Activated naive CD4-positive, alpha-beta T cell treated with anti-CD3 and anti-CD28 coated beads, Interleukin-2, amount 50 U/mL, for 24 hours (primary cell): Measurements from ENCODE around the gene TBXAS1.
"Not testable (repeated sequence)": the region's sequence is repeated elsewhere in the genome, so short reads cannot be mapped to it uniquely, and the experiment has no call there.

Experiments
- H3K27ac Mint-ChIP-seq: one replicate; pipeline ENCODE4 v1.8.0; 2021; ENCODE audit warnings: mild to moderate bottlenecking, mixed read lengths
- H3K27me3 Mint-ChIP-seq: one replicate; pipeline ENCODE4 v1.8.0; 2021; ENCODE audit warnings: mixed read lengths
- H3K36me3 Mint-ChIP-seq: one replicate; pipeline ENCODE4 v1.8.0; 2021; ENCODE audit warnings: mixed read lengths
- H3K4me1 Mint-ChIP-seq: one replicate; pipeline ENCODE4 v1.8.0; 2021; ENCODE audit warnings: mixed read lengths
- H3K4me3 Mint-ChIP-seq: one replicate; pipeline ENCODE4 v1.8.0; 2021; ENCODE audit warnings: mild to moderate bottlenecking, mixed read lengths
- H3K9me3 Mint-ChIP-seq: one replicate; pipeline ENCODE4 v1.8.0; 2021; ENCODE audit warnings: mixed read lengths

The TBXAS1 gene

DNA sequence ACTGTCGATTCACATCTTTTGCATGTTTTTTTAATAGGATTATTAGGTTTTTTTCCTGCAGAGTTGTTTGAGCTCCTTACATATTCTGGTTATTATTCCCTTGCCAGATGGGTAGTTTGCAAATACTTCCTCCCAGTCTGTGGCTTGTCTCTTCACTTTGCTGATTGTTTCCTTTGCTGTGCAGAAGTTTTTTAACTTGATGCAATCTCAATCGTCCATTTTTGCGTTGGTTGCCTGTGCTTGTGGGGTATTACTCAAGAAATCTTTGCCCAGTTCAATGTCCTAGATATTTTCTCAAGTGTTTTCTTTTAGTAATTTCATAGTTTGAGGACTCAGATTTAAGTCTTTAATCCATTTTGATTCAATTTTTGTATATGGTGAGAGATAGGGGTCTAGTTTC lies 95.4 kb downstream of the TBXAS1 start:
- Mint-ChIP-seq H3K4me1 (no peaks in the 10 kb centered on the region), H3K9me3 (peaks cover 4% of the 10 kb centered on the region), H3K4me3 (no peak overlapping the region), H3K27ac (no peak overlapping the region), H3K27me3 (no peaks in the 10 kb centered on the region), H3K36me3 (no peaks in the 10 kb centered on the region)

DNA sequence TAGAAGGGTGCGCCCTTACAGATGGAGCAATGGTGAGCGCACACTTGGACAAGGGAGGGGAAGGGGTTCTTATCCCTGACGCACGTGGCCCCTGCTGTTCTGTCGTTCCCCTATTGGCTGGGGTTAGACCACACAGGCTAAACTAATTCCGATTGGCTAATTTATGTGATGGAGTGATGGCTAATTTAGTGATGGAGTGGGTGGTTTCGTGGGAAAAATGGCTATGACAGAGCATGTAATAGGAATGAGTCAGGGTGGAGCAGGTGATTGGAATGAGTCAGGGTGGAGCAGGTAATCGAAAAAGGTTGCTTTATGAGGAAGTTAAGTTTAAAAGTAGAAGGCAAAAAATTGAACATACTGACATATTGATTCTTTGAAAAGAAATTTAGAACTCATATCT lies 100.2 kb downstream of the TBXAS1 start:
- not testable (repeated sequence) for H3K27me3 Mint-ChIP-seq, H3K27ac Mint-ChIP-seq, H3K9me3 Mint-ChIP-seq, H3K4me1 Mint-ChIP-seq, H3K4me3 Mint-ChIP-seq, H3K36me3 Mint-ChIP-seq

DNA sequence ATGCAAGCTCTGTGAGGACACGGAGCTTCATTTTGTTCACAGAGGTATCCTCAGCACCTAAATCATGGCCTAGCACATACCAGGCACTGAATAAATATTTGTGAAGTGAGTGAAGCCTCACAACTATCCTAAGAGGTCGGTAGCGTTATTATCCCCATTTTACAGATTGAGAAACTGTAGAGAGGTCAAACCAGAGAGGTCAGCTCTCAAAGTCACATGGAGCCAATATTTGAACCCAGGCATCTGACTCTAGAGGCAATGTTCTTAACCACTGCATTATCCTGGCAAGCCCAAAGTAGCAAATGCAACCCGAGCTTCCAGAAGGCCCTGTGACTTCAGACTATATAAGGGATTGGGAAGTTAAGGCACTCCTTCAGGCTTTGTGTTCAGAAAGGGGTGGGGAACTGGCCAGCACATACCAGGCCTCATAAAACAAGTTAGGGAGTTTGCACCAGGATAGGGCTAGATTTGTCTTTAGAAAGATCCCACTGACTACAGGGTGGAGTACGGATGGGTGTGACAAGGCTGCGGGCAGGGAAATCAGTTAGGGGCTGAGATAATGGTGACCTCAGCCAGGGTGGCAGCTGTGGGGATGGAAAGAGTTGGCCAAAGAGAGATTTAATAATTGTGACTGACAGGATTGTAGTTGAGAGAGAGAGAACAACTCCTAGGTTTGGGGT lies 101.4 kb downstream of the TBXAS1 start:
- Mint-ChIP-seq H3K4me3 (no peak overlapping the region), H3K9me3 (no peaks in the 10 kb centered on the region), H3K27me3 (no peaks in the 10 kb centered on the region), H3K27ac (no peak overlapping the region), H3K36me3 (no peaks in the 10 kb centered on the region), H3K4me1 (no peaks in the 10 kb centered on the region)

DNA sequence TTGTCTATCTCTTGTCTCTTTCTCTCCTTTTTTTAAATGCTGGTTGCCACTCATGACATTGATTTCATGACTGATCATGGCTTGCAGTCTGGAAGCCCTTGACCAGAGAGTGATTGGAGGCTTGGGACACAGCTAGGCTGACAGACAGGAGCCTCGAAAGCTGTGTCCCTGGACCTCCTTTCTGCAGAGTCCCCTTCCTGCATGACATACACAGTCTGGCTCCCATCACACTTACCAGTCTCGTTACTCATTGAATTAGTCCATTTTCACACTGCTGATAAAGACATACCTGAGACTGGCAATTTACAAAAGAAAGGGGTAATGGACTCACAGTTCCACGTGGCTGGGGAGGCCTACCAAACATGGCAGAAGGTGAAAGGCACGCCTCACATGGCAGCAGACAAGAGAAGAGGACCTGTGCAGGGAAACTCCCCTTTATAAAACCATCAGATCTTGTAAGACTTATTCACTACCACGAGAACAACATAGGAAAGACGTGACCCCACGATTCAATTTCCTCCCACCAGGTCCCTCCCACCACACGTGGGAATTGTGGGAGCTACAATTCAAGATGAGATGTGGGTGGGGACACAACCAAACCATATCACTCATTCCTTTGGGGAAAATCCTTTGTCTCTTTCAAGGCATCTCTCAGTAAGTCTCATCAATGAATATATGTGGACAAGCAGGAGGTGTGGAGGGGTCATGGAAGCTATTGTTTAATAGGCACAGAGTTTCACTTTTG lies 102.3 kb downstream of the TBXAS1 start:
- H3K4me3 Mint-ChIP-seq, result no peak overlapping the region
- H3K27ac Mint-ChIP-seq, result no peak overlapping the region
- H3K36me3 Mint-ChIP-seq, result no peaks in the 10 kb centered on the region
- H3K4me1 Mint-ChIP-seq, result no peaks in the 10 kb centered on the region
- H3K27me3 Mint-ChIP-seq, result no peaks in the 10 kb centered on the region
- no peaks in the 10 kb centered on the region for H3K9me3 Mint-ChIP-seq

DNA sequence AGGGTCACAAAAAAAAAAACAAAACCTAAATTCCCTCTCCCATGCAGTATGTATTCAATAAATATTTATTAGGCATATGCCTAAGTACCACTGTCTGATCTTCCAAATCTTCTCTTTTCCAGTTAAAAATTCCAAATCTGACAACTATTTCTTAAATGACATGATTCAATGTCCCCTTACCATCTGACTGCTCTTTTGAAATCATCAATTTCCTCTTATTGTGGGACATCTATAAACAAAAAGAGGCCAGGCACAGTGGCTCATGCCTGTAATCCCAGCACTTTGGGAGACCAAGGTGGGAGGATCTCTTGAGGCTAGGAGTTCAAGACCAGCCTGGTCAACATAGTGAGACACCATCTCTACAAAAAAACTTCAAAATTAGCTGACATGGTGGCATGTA lies 103.5 kb downstream of the TBXAS1 start:
- Mint-ChIP-seq H3K4me3 (no peak overlapping the region), H3K36me3 (no peaks in the 10 kb centered on the region), H3K9me3 (no peaks in the 10 kb centered on the region), H3K27me3 (no peaks in the 10 kb centered on the region), H3K4me1 (no peaks in the 10 kb centered on the region), H3K27ac (no peak overlapping the region)

- Mint-ChIP-seq H3K4me3 (no peak overlapping the region), H3K9me3 (no peaks in the 10 kb centered on the region), H3K36me3 (no peaks in the 10 kb centered on the region), H3K4me1 (no peaks in the 10 kb centered on the region), H3K27me3 (no peaks in the 10 kb centered on the region), H3K27ac (no peak overlapping the region)
Observed at GRCh38 chr7:139936760-139937310, 107.8 kb downstream of the TBXAS1 start.

- no peaks in the 10 kb centered on the region for H3K9me3 Mint-ChIP-seq
- no peak overlapping the region for H3K27ac Mint-ChIP-seq
- no peaks in the 10 kb centered on the region for H3K36me3 Mint-ChIP-seq
- no peaks in the 10 kb centered on the region for H3K4me1 Mint-ChIP-seq
- no peak overlapping the region for H3K4me3 Mint-ChIP-seq
- H3K27me3 Mint-ChIP-seq, result no peaks in the 10 kb centered on the region
Observed at GRCh38 chr7:139937715-139938114, 108.7 kb downstream of the TBXAS1 start.

DNA sequence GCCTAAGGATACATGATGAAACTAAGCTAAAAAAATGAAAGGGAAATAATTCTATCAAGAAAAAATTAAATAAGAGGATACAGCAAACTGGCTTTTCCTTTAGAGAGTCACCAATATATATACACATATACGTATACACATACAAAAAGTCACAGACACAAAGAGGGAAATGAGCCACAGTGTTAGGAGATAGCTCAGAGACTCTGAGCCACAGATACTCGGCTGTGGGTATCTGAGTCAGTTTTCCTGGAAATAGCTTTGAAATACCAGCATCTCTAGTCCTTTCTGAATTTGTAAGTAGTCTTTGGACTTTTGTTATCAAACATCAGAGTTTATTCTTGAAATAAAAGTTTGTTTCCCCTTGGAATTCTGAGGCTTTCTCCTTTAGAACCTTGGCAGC lies 111.8 kb downstream of the TBXAS1 start:
- Mint-ChIP-seq H3K36me3 (no peaks in the 10 kb centered on the region), H3K27ac (peak overlapping the region; percentile 12), H3K9me3 (peaks cover 7% of the 10 kb centered on the region), H3K27me3 (peaks cover 2% of the 10 kb centered on the region), H3K4me3 (no peak overlapping the region), H3K4me1 (no peaks in the 10 kb centered on the region)

GRCh38 chr7:139941421-139941820 lies 112.4 kb downstream of the TBXAS1 start:
- Mint-ChIP-seq H3K4me3 (no peak overlapping the region), H3K9me3 (peaks cover 7% of the 10 kb centered on the region), H3K36me3 (peaks cover 2% of the 10 kb centered on the region), H3K27me3 (peaks cover 2% of the 10 kb centered on the region), H3K4me1 (no peaks in the 10 kb centered on the region), H3K27ac (no peak overlapping the region)

- Mint-ChIP-seq H3K4me1 (no peaks in the 10 kb centered on the region), H3K36me3 (peaks cover 4% of the 10 kb centered on the region), H3K27me3 (peaks cover 2% of the 10 kb centered on the region), H3K27ac (no peak overlapping the region), H3K4me3 (no peak overlapping the region), H3K9me3 (peaks cover 7% of the 10 kb centered on the region)
Observed at GRCh38 chr7:139941866-139942265, 112.8 kb downstream of the TBXAS1 start.

- Mint-ChIP-seq H3K27me3 (peaks cover 2% of the 10 kb centered on the region), H3K27ac (no peak overlapping the region), H3K9me3 (peaks cover 7% of the 10 kb centered on the region), H3K4me3 (no peak overlapping the region), H3K4me1 (no peaks in the 10 kb centered on the region), H3K36me3 (peaks cover 4% of the 10 kb centered on the region)
Observed at GRCh38 chr7:139942636-139943035, 113.6 kb downstream of the TBXAS1 start.

DNA sequence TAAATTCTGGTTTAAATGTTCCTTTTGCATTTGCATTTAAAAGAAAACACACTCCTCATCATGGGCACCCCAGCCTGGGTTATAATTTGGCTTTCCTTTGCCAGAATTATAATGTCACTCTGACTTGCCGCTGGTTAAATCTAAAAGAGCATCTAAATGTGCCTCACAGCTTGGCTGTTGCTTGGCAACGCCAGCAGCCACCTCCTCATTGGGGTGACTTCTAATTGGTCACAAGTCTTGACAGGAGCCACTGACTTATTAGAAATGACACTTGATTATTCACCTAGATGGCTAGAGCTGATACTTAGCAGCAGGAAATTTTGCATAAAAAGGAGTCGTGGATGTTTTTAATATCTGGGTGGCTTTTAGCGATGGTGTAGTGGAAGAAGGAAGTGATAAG lies 114.3 kb downstream of the TBXAS1 start:
- H3K27ac Mint-ChIP-seq, result no peak overlapping the region
- no peak overlapping the region for H3K4me3 Mint-ChIP-seq
- H3K4me1 Mint-ChIP-seq, result no peaks in the 10 kb centered on the region
- peaks cover 4% of the 10 kb centered on the region for H3K36me3 Mint-ChIP-seq
- peaks cover 2% of the 10 kb centered on the region for H3K27me3 Mint-ChIP-seq
- peaks cover 7% of the 10 kb centered on the region for H3K9me3 Mint-ChIP-seq

GRCh38 chr7:139944248-139944647 lies 115.2 kb downstream of the TBXAS1 start:
- Mint-ChIP-seq H3K4me1 (no peaks in the 10 kb centered on the region), H3K27me3 (peaks cover 2% of the 10 kb centered on the region)

DNA sequence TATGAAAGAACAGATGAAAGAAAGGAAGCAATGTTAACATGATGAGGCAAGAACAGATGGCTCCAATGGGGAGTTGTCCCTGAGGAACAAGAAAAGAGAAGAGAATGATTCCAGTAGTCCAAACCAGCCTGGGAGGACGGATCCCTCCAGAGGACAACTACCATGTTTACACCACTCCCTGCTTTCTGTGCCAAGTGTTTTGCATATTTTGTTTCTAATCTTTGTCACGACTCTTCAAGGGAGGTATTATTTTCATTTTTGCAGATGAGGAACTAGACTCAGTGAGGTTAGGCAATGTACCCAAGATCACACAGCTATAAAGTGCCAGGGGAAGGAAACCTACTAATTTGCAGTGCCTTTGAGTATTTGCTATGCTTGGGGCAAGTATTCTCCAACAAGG lies 117.5 kb downstream of the TBXAS1 start:
- no peak overlapping the region for H3K4me3 Mint-ChIP-seq

More at GRCh38 chr7:139944248-139944647, 115.2 kb downstream of the TBXAS1 start:
- Mint-ChIP-seq H3K4me3 (no peak overlapping the region), H3K9me3 (peaks cover 7% of the 10 kb centered on the region), H3K27ac (no peak overlapping the region), H3K36me3 (peaks cover 4% of the 10 kb centered on the region)

DNA sequence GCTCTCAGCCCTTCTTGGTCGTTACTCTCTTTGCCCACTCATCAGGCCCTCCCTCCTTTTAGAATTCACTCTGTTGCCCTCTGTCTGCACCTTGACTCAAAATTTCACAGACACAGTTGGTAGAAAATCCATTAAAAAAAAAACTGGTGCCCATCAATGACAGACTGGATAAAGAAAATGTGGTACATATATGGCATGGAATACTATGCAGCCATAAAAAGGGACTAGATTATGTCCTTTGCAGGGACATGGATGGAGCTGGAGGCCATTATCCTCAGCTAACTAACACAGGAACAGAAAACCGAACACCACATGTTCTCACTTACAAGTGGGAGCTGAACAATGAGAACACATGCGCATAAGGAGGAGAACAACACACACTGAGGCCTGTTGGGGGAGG lies 118.0 kb downstream of the TBXAS1 start:
- Mint-ChIP-seq H3K4me3 (no peak overlapping the region), H3K27me3 (peaks cover 2% of the 10 kb centered on the region), H3K27ac (no peak overlapping the region), H3K9me3 (peaks cover 7% of the 10 kb centered on the region), H3K4me1 (no peaks in the 10 kb centered on the region), H3K36me3 (peaks cover 4% of the 10 kb centered on the region)

More for the DNA sequence above, 117.5 kb downstream of the TBXAS1 start:
- Mint-ChIP-seq H3K27me3 (peaks cover 2% of the 10 kb centered on the region), H3K4me1 (no peaks in the 10 kb centered on the region), H3K27ac (no peak overlapping the region), H3K9me3 (peaks cover 7% of the 10 kb centered on the region), H3K36me3 (peaks cover 4% of the 10 kb centered on the region)

- no peak overlapping the region for H3K27ac Mint-ChIP-seq
- H3K36me3 Mint-ChIP-seq, result peaks cover 4% of the 10 kb centered on the region
- peaks cover 2% of the 10 kb centered on the region for H3K27me3 Mint-ChIP-seq
- H3K4me1 Mint-ChIP-seq, result no peaks in the 10 kb centered on the region
- no peak overlapping the region for H3K4me3 Mint-ChIP-seq
- peaks cover 7% of the 10 kb centered on the region for H3K9me3 Mint-ChIP-seq
Observed at GRCh38 chr7:139948167-139948566, 119.1 kb downstream of the TBXAS1 start.
